ENCODE measurements around the gene SLC26A1. TPM values are rescaled to one million over a fixed set of nuclear protein-coding genes. Genes with fewer than 3 reads are reported as not detected.
"Not testable (repeated sequence)": the region's sequence is repeated elsewhere in the genome, so short reads cannot be mapped to it uniquely, and the experiment has no call there.

Gene SLC26A1
- total RNA-seq, 1 experiment from 2014 or later: 1.8 TPM

GRCh38 chr4:945274-946102 is 47.7 kb downstream of the SLC26A1 start:
- DNase-seq (ENCODE audit: low read depth, low spot score) (no peak), ATAC-seq (no peak)
- H3K27ac ChIP-seq (ENCODE audit: low read length): no peak overlapping the region
- no peaks in the 10 kb centered on the region for H3K27me3 ChIP-seq (ENCODE audit: control insufficient read depth, insufficient read depth, low read length)
- H3K4me3 ChIP-seq (ENCODE audit: low read depth in 2 of 2, low read length in 2 of 2): no peak overlapping the region
- BruUV-seq (replicated peaks): no TSS peak
- in situ Hi-C loops (cut with HindIII; ENCODE audit: low pct_unique_long_range_greater_than_20kb, low sequenced_read_pairs) (no loop called here), intact Hi-C loops (cut with micrococcal nuclease; ENCODE audit: unreplicated experiment) (no loop called here)
- no peaks in the 10 kb centered on the region for H3K9me3 ChIP-seq (ENCODE audit: control insufficient read depth, insufficient read depth, low read depth, low read length)
- H3K4me1 ChIP-seq (ENCODE audit: control insufficient read depth, insufficient read depth, low read length): no peaks in the 10 kb centered on the region
- POLR2A ChIA-PET: interaction anchor here (0.6 kb wide), 1 partner anchor 12 kb away, joined by 5 read pairs; no protein-coding TSS in a partner anchor
- TF ChIP-seq, protein P1, sequence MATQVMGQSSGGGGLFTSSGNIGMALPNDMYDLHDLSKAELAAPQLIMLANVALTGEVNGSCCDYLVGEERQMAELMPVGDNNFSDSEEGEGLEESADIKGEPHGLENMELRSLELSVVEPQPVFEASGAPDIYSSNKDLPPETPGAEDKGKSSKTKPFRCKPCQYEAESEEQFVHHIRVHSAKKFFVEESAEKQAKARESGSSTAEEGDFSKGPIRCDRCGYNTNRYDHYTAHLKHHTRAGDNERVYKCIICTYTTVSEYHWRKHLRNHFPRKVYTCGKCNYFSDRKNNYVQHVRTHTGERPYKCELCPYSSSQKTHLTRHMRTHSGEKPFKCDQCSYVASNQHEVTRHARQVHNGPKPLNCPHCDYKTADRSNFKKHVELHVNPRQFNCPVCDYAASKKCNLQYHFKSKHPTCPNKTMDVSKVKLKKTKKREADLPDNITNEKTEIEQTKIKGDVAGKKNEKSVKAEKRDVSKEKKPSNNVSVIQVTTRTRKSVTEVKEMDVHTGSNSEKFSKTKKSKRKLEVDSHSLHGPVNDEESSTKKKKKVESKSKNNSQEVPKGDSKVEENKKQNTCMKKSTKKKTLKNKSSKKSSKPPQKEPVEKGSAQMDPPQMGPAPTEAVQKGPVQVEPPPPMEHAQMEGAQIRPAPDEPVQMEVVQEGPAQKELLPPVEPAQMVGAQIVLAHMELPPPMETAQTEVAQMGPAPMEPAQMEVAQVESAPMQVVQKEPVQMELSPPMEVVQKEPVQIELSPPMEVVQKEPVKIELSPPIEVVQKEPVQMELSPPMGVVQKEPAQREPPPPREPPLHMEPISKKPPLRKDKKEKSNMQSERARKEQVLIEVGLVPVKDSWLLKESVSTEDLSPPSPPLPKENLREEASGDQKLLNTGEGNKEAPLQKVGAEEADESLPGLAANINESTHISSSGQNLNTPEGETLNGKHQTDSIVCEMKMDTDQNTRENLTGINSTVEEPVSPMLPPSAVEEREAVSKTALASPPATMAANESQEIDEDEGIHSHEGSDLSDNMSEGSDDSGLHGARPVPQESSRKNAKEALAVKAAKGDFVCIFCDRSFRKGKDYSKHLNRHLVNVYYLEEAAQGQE (IDR thresholded peaks at IDR 0.05; ENCODE audit: insufficient read depth in 1 of 2, low read depth in 2 of 2, low read length in 1 of 2): no peak
- TF ChIP-seq POLR2AphosphoS5 (IDR thresholded peaks at IDR 0.05; ENCODE audit: low read depth, low read length) (no peak), CTCF (IDR thresholded peaks at IDR 0.05) (no peak), SIN3A (IDR thresholded peaks at IDR 0.05; ENCODE audit: borderline replicate concordance, insufficient read depth, low read depth, low read length) (no peak), TCF7L2 (IDR thresholded peaks at IDR 0.05; ENCODE audit: low read depth, low read length) (no peak)
- H3K36me3 ChIP-seq (ENCODE audit: control insufficient read depth, insufficient read depth, low read length): no peaks in the 10 kb centered on the region
- CTCF ChIA-PET: no interaction called here

DNA sequence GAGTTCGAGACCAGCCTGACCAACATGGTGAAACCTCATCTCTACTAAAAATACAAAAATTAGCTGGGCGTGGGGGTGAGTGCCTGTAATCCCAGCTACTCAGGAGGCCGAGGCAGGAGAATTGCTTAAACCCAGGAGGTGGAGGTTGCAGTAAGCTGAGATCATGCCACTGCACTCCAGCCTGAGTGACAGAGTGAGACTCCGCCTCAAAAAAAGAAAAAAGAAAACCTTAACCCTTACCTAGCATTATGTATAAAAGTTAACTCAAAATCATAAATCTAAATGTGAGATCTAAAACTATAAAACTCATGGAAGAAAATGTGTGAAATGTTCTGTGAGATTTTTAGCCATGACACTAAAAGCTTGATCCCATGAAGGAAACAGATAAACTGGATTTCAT is 53.7 kb downstream of the SLC26A1 start:
- BruUV-seq (replicated peaks); H3K9me3 ChIP-seq (ENCODE audit: control insufficient read depth, insufficient read depth, low read depth, low read length); ATAC-seq; POLR2A ChIA-PET; DNase-seq (ENCODE audit: low read depth, low spot score); in situ Hi-C loops (cut with HindIII; ENCODE audit: low pct_unique_long_range_greater_than_20kb, low sequenced_read_pairs); intact Hi-C loops (cut with micrococcal nuclease; ENCODE audit: unreplicated experiment); CTCF ChIA-PET; H3K4me1 ChIP-seq (ENCODE audit: control insufficient read depth, insufficient read depth, low read length); H3K4me3 ChIP-seq (ENCODE audit: low read depth in 2 of 2, low read length in 2 of 2); H3K27me3 ChIP-seq (ENCODE audit: control insufficient read depth, insufficient read depth, low read length); H3K27ac ChIP-seq (ENCODE audit: low read length); H3K36me3 ChIP-seq (ENCODE audit: control insufficient read depth, insufficient read depth, low read length): not testable (repeated sequence)

Other genes starting within 250 kb of the SLC26A1 start
- gene CPLX1, start 167.3 kb downstream of the SLC26A1 start, total RNA-seq (2021; ENCODE audit: unreplicated experiment): 6.7 TPM
- gene GAK, start 61.1 kb downstream of the SLC26A1 start, total RNA-seq (2021; ENCODE audit: unreplicated experiment): 86.6 TPM
- gene TMEM175, start 60.9 kb downstream of the SLC26A1 start, total RNA-seq (2021; ENCODE audit: unreplicated experiment): 21.8 TPM
- 12.2 TPM for gene DGKQ, start 19.8 kb downstream of the SLC26A1 start, total RNA-seq (2021; ENCODE audit: unreplicated experiment)
- 30.6 TPM for gene IDUA, start 6.4 kb downstream of the SLC26A1 start, total RNA-seq (2021; ENCODE audit: unreplicated experiment)
- 43.1 TPM for gene FGFRL1, start 18.2 kb upstream of the SLC26A1 start, total RNA-seq (2021; ENCODE audit: unreplicated experiment)
- not detected for gene RNF212, start 120.2 kb upstream of the SLC26A1 start, total RNA-seq (2021; ENCODE audit: unreplicated experiment)
- 1.8 TPM for gene SPON2, start 179.2 kb upstream of the SLC26A1 start, total RNA-seq (2021; ENCODE audit: unreplicated experiment)

All from Panc1 (cell line).